KBM-7 (cell line): ENCODE measurements around the gene HPS6.

Source experiments
- DNase-seq: peaks from one replicate; pipeline ENCODE4 v3.0.0-alpha.2; 2015
- in situ Hi-C: fragments of 300-500 bp; cut with MboI; formaldehyde crosslinking; loops from 2 replicates; pipeline ENCODE4 v1.14.3; 2020; ENCODE audit warnings: low sequenced_read_pairs, low pct_unique_long_range_greater_than_20kb, mixed read lengths

HPS6 gene

DNA sequence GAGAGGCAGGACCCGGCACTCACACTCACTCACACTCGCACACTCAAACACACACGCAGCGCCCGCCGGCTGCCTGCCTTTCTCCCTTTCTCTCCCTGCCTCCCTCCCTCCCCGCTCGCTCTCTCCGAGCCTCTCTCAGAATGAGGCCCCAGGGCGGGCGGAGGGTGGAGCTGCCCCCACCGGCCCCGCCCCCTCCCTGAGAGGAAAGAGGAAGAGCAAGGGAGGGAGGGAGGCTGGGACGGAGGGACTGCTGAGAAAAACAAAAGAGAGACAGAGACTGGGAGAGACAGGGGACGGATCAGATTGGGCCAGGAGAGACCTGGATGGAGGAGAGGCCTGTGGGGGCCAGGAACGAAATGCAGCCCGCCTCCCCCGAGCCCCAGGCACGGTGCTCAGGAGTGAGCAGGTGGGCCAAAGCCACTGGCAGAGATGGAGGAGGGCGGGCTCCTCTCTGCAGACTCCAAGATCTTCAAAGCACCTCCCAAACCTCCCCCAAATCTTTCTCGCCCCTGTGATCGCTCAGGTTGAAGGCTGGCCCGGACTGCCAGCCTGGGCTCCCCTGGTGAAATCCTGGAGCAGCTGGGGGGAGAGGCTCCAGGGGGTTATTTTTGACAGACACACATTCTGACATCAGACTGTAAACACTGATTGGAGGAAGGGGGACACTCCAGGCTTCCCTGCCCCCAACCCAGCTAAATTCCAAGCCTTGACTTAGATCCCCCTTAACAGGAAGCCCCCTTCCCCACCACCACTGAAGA is 49.9 kb downstream of the HPS6 start:
- in situ Hi-C loops: no loop called here
- peak; percentile 93 for DNase-seq

GRCh38 chr10:102115775-102116174 is 50.6 kb downstream of the HPS6 start:
- in situ Hi-C loops: no loop called here
- peak; percentile 61 for DNase-seq

DNA sequence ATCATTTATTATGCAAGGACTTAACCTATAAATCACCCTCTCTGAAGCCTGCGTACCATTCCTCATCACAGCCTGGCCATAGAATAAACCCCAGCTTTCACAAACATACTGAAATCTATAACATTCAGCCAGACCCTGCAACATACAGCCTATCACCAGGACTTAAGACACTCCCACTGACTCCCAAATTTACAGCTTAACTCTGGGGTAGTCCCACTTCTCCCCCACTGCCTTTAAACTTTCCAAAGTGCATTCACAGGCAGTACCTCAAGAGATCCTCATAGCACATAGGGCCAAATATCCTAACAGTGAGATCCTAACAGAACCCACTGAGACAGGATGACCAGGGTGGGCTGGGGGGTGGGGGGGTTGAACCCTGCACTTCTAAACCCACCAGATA is 51.5 kb downstream of the HPS6 start:
- in situ Hi-C loops: no loop called here
- DNase-seq: no peak
